Neural progenitor cell (in vitro differentiated cells): ENCODE results near the gene MS4A6A. TPM values are rescaled to one million over a fixed set of nuclear protein-coding genes. Genes with fewer than 3 reads are reported as not detected.

Experiments used
- DNase-seq: peaks from one replicate; pipeline ENCODE4 v3.0.0-alpha.2; 2016; ENCODE audit warnings: low spot score
- H2AFZ ChIP-seq: fragments of 200-600 bp; sonication (generic); replicated peaks from 2 replicates; pipeline ENCODE4 v1.6.1; 2016; ENCODE audit warnings: antibody characterized with exemption
- H3F3A ChIP-seq: fragments of 200-600 bp; sonication (generic); 2 replicates; pipeline ENCODE4 v1.6.1; 2016; ENCODE audit warnings: antibody characterized with exemption, low read depth
- H3K27ac ChIP-seq: fragments of 200-600 bp; sonication (generic); 2 replicates; pipeline ENCODE4 v1.5.1; 2016; ENCODE audit warnings: mild to moderate bottlenecking
- H3K27me3 ChIP-seq: fragments of 200-600 bp; sonication (generic); 2 replicates; pipeline ENCODE4 v1.6.1; 2016; ENCODE audit warnings: mild to moderate bottlenecking, moderate library complexity
- H3K36me3 ChIP-seq: fragments of 200-600 bp; sonication (generic); 2 replicates; pipeline ENCODE4 v1.5.1; 2016
- H3K4me1 ChIP-seq: fragments of 200-600 bp; sonication (generic); 2 replicates; pipeline ENCODE4 v1.6.1; 2016; ENCODE audit warnings: mixed run types
- H3K4me2 ChIP-seq: fragments of 200-600 bp; sonication (generic); 2 replicates; pipeline ENCODE4 v1.6.1; 2016
- H3K4me3 ChIP-seq: fragments of 200-600 bp; sonication (generic); 2 replicates; pipeline ENCODE4 v1.5.1; 2016
- H3K79me2 ChIP-seq: fragments of 200-600 bp; sonication (generic); 2 replicates; pipeline ENCODE4 v1.6.1; 2016; ENCODE audit warnings: low read depth
- H3K9ac ChIP-seq: fragments of 200-600 bp; sonication (generic); 2 replicates; pipeline ENCODE4 v1.6.1; 2016
- H3K9me3 ChIP-seq: fragments of 200-600 bp; sonication (generic); 2 replicates; pipeline ENCODE4 v1.5.1; 2016; ENCODE audit warnings: low read depth
- H4K20me1 ChIP-seq: fragments of 200-600 bp; sonication (generic); 2 replicates; pipeline ENCODE4 v1.6.1; 2016; ENCODE audit warnings: low read depth
- H3K27ac Mint-ChIP-seq: 3 replicates; pipeline ENCODE4 v1.8.0; 2021; ENCODE audit warnings: mixed read lengths
- H3K27me3 Mint-ChIP-seq: 2 replicates; pipeline ENCODE4 v1.8.0; 2022; ENCODE audit warnings: low read depth, mild to moderate bottlenecking, inconsistent platforms, moderate library complexity, mixed read lengths; ENCODE audit not compliant: insufficient read depth
- H3K36me3 Mint-ChIP-seq: 3 replicates; pipeline ENCODE4 v1.8.0; 2021; ENCODE audit warnings: mixed read lengths
- H3K4me1 Mint-ChIP-seq: 3 replicates; pipeline ENCODE4 v1.8.0; 2021; ENCODE audit warnings: mixed read lengths
- H3K4me3 Mint-ChIP-seq: 3 replicates; pipeline ENCODE4 v1.8.0; 2021; ENCODE audit warnings: mild to moderate bottlenecking, moderate library complexity, mixed read lengths
- H3K9me3 Mint-ChIP-seq: 3 replicates; pipeline ENCODE4 v1.8.0; 2020; ENCODE audit warnings: mixed read lengths
- EZH2 ChIP-seq: fragments of 200-600 bp; sonication (generic); IDR thresholded peaks from 2 replicates; pipeline ENCODE4 v1.6.1; 2017; ENCODE audit warnings: antibody characterized with exemption, mild to moderate bottlenecking, moderate library complexity
- EZH2phosphoT487 ChIP-seq: fragments of 200-600 bp; sonication (generic); IDR thresholded peaks from 2 replicates; pipeline ENCODE4 v1.6.1; 2017; ENCODE audit warnings: antibody characterized with exemption
- total RNA-seq: library from RNA; depleted of rRNA; stranded (reverse); fragments of >200 nt; gene quantifications from 2 replicates; pipeline ENCODE4 v1.2.3, GENCODE V29; 2015; ENCODE audit warnings: low replicate concordance
- TF ChIP-seq, protein P1 (sequence below): fragments of 200-600 bp; sonication (generic); IDR thresholded peaks from 2 replicates; pipeline ENCODE4 v1.5.1; 2017; ENCODE audit warnings: antibody characterized with exemption, mild to moderate bottlenecking

The MS4A6A gene
- total RNA-seq, 1 donor from 2014 or later = not detected

DNA sequence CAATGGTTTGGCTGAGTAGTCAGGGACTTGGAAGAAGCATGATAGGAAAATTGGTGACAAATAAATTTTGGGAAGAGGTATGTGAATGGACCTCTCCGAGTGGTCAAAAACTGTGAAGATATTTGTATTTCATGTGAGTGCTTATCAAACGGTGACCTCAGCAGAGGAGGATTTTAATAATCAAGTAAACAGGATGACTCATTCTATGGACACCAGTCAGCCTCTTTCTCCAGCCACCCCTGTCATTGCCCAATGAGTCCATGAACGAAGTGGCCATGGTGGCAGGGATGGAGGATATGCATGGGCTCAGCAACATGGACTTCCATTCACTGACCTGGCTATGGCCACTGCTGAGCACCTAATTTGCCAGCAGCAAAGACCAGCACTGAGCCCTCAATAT is 38.8 kb upstream of the MS4A6A start:
- H3K9ac ChIP-seq = no peak overlapping the region
- Mint-ChIP-seq H3K4me1 (peaks cover 11% of the 10 kb centered on the region), H3K9me3 (peaks cover 9% of the 10 kb centered on the region), H3K36me3 (peaks cover 3% of the 10 kb centered on the region), H3K27ac (no peak overlapping the region), H3K27me3 (peaks cover 2% of the 10 kb centered on the region), H3K4me3 (no peak overlapping the region)
- H2AFZ ChIP-seq = no peak overlapping the region
- no peak overlapping the region for H3K4me2 ChIP-seq
- no peak for DNase-seq
- no peaks in the 10 kb centered on the region for H3K27me3 ChIP-seq
- no peaks in the 10 kb centered on the region for H4K20me1 ChIP-seq
- H3K79me2 ChIP-seq = no peaks in the 10 kb centered on the region
- no peak overlapping the region for H3K4me3 ChIP-seq
- H3F3A ChIP-seq = no peaks in the 10 kb centered on the region
- no peaks in the 10 kb centered on the region for H3K9me3 ChIP-seq
- no peaks in the 10 kb centered on the region for H3K4me1 ChIP-seq
- H3K27ac ChIP-seq = no peak overlapping the region
- TF ChIP-seq, protein P1, sequence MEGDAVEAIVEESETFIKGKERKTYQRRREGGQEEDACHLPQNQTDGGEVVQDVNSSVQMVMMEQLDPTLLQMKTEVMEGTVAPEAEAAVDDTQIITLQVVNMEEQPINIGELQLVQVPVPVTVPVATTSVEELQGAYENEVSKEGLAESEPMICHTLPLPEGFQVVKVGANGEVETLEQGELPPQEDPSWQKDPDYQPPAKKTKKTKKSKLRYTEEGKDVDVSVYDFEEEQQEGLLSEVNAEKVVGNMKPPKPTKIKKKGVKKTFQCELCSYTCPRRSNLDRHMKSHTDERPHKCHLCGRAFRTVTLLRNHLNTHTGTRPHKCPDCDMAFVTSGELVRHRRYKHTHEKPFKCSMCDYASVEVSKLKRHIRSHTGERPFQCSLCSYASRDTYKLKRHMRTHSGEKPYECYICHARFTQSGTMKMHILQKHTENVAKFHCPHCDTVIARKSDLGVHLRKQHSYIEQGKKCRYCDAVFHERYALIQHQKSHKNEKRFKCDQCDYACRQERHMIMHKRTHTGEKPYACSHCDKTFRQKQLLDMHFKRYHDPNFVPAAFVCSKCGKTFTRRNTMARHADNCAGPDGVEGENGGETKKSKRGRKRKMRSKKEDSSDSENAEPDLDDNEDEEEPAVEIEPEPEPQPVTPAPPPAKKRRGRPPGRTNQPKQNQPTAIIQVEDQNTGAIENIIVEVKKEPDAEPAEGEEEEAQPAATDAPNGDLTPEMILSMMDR = no peak
- no peak for TF ChIP-seq EZH2phosphoT487
- no peak for TF ChIP-seq EZH2
- no peaks in the 10 kb centered on the region for H3K36me3 ChIP-seq

DNA sequence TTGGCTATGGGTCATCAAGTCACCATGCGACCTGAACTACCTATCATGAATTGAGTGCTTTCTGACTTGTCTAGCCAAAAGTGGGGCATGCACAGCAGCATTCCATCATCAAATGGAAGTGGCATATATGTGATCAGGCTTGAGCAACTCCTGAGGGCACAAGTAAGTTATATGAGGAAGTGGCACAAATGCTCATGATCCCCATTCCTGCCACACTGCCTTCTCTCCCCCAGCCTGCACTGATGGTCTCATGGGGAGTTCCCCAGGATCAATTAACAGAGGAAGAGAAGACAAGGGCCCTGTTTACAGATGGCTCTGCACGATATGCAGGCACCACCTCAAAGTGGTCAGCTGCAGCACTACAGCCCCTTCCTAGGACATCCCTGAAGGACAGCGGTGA is 38.3 kb upstream of the MS4A6A start:
- H3K4me1 Mint-ChIP-seq = peaks cover 11% of the 10 kb centered on the region
- H3K36me3 ChIP-seq = no peaks in the 10 kb centered on the region
- H2AFZ ChIP-seq = no peak overlapping the region
- peaks cover 3% of the 10 kb centered on the region for H3K36me3 Mint-ChIP-seq
- no peaks in the 10 kb centered on the region for H3K79me2 ChIP-seq
- TF ChIP-seq, protein P1 = no peak
- TF ChIP-seq EZH2phosphoT487 = no peak
- TF ChIP-seq EZH2 = no peak
- peaks cover 9% of the 10 kb centered on the region for H3K9me3 Mint-ChIP-seq
- no peak overlapping the region for H3K4me3 Mint-ChIP-seq
- no peak for DNase-seq
- H3K27ac Mint-ChIP-seq = no peak overlapping the region
- peaks cover 2% of the 10 kb centered on the region for H3K27me3 Mint-ChIP-seq
- no peaks in the 10 kb centered on the region for H3K4me1 ChIP-seq
- no peak overlapping the region for H3K9ac ChIP-seq
- H3K27ac ChIP-seq = no peak overlapping the region
- H3K4me2 ChIP-seq = no peak overlapping the region
- no peak overlapping the region for H3K4me3 ChIP-seq
- no peaks in the 10 kb centered on the region for H4K20me1 ChIP-seq
- H3K27me3 ChIP-seq = no peaks in the 10 kb centered on the region
- no peaks in the 10 kb centered on the region for H3F3A ChIP-seq
- H3K9me3 ChIP-seq = no peaks in the 10 kb centered on the region

DNA sequence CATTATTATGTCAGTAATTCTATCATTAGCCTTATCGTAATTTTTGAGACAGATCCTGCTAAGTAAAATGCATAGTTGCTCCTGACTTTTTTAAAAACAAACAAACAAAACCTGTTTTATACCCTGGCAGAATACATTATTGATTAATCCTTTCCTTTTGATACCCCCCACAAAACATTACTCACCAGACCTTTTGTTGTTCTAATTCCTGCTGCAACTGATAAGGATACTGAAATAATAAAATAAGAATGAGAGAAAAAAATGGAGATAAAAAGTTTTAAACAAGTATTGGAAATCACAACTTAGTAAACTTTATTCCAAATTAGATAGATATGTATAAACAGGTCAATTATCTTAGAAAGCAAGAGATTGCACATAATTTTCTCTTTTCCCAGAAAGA is 31.5 kb upstream of the MS4A6A start:
- Histone ChIP-seq H3K9ac (no peak overlapping the region), H4K20me1 (no peaks in the 10 kb centered on the region), H3K4me1 (no peaks in the 10 kb centered on the region), H3F3A (no peaks in the 10 kb centered on the region), H3K9me3 (no peaks in the 10 kb centered on the region), H3K4me2 (no peak overlapping the region), H3K79me2 (no peaks in the 10 kb centered on the region), H3K27ac (no peak overlapping the region), H2AFZ (no peak overlapping the region), H3K36me3 (no peaks in the 10 kb centered on the region), H3K4me3 (no peak overlapping the region), H3K27me3 (no peaks in the 10 kb centered on the region)
- no peak for DNase-seq
- TF ChIP-seq, protein P1 = no peak
- TF ChIP-seq EZH2 = no peak
- TF ChIP-seq EZH2phosphoT487 = no peak
- Mint-ChIP-seq H3K27ac (no peak overlapping the region), H3K4me3 (no peak overlapping the region), H3K9me3 (peaks cover 8% of the 10 kb centered on the region), H3K4me1 (peaks cover 16% of the 10 kb centered on the region), H3K27me3 (peaks cover 2% of the 10 kb centered on the region), H3K36me3 (peaks cover 3% of the 10 kb centered on the region)
